H1 (cell line): Measurements from ENCODE around the gene RAMP1. TPM values are rescaled to one million over a fixed set of nuclear protein-coding genes. Genes with fewer than 3 reads are reported as not detected.

Experiments used
- CHD7 ChIP-seq: fragments of 300-600 bp; sonication (generic); IDR thresholded peaks from 2 replicates; pipeline ENCODE4 v1.7.1; 2012; ENCODE audit warnings: low read length, moderate library complexity, mild to moderate bottlenecking, inconsistent platforms; ENCODE audit not compliant: insufficient replicate concordance
- RBBP5 ChIP-seq: IDR thresholded peaks from 2 replicates; pipeline ENCODE4 v1.7.1; 2012; ENCODE audit warnings: low read depth, mild to moderate bottlenecking, inconsistent platforms, low read length, moderate library complexity, borderline replicate concordance
- polyA plus RNA-seq, 7 experiments: library from polyadenylated mRNA; depleted of rRNA in 3 of 7; stranded (reverse) in 5 of 7; unstranded in 2 of 7; fragments of >200 nt in 5 of 7; fragments of 200-250 nt in 2 of 7; gene quantifications; 1 replicate in 5 of 7; 2 replicates in 1 of 7; 4 replicates in 1 of 7; pipeline versions ENCODE4 v1.2.1 to v1.2.3, GENCODE V29; 2011 to 2013; ENCODE audit warnings: missing spikeins in 2 of 7, mixed read lengths in 2 of 7
- total RNA-seq: library from RNA; stranded (reverse); fragmentation: NEBNext Ultra II Directional; extraction: Animal tissue kit (Norgen Biotek cat#: 25700); gene quantifications from 2 replicates; pipeline ENCODE4 v1.2.1, GENCODE V29; 2021
- TF ChIP-seq, protein P1 (sequence below): IDR thresholded peaks from 2 replicates; pipeline ENCODE4 v1.6.1; 2012; ENCODE audit warnings: inconsistent platforms

The RAMP1 gene
- total and polyA plus RNA-seq, 2 of the 8 experiments (the other 6 are each of a cell fraction or from before 2014, with no cell fraction given): 0.65 to 4.3 TPM

GRCh38 chr2:237941239-237941638 lies 81.8 kb downstream of the RAMP1 start (continued):
- TF ChIP-seq CHD7 (no peak), RBBP5 (no peak)
- TF ChIP-seq, protein P1, sequence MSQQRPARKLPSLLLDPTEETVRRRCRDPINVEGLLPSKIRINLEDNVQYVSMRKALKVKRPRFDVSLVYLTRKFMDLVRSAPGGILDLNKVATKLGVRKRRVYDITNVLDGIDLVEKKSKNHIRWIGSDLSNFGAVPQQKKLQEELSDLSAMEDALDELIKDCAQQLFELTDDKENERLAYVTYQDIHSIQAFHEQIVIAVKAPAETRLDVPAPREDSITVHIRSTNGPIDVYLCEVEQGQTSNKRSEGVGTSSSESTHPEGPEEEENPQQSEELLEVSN: no peak
- TF ChIP-seq, all 59 proteins: peak for 0
